HG03039 (cell line): Measurements from ENCODE around the gene ZC3H8.

Experiments
- ATAC-seq: cut with Tn5 transposase; IDR thresholded peaks from one replicate; pipeline ENCODE4 v1.9.1; 2021; ENCODE audit warnings: mild to moderate bottlenecking, moderate library complexity; ENCODE audit not compliant: unreplicated experiment

ZC3H8 gene

GRCh38 chr2:112195950-112196349 is 58.9 kb downstream of the ZC3H8 start:
- no peak for ATAC-seq

GRCh38 chr2:112195167-112195766 is 59.6 kb downstream of the ZC3H8 start:
- no peak for ATAC-seq

- no peak for ATAC-seq
These were observed 60.4 kb downstream of the ZC3H8 start for GRCh38 chr2:112194482-112194881.

- ATAC-seq, result no peak
These were observed 60.8 kb downstream of the ZC3H8 start for GRCh38 chr2:112194028-112194427.

- no peak for ATAC-seq
These were observed 65.8 kb downstream of the ZC3H8 start for GRCh38 chr2:112189001-112189556.

- ATAC-seq, result no peak
These were observed 66.8 kb downstream of the ZC3H8 start for GRCh38 chr2:112187805-112188596.

GRCh38 chr2:112187046-112187715 is 67.7 kb downstream of the ZC3H8 start:
- ATAC-seq, result no peak

GRCh38 chr2:112185131-112185530 is 69.7 kb downstream of the ZC3H8 start:
- ATAC-seq, result no peak

- no peak for ATAC-seq
These were observed 70.7 kb downstream of the ZC3H8 start for GRCh38 chr2:112184121-112184520.

- ATAC-seq, result no peak
These were observed 71.4 kb downstream of the ZC3H8 start for GRCh38 chr2:112183327-112184025.

GRCh38 chr2:112182581-112183034 is 72.2 kb downstream of the ZC3H8 start:
- ATAC-seq, result no peak

GRCh38 chr2:112181571-112182290 is 73.1 kb downstream of the ZC3H8 start:
- ATAC-seq, result no peak

- no peak for ATAC-seq
These were observed 78.8 kb downstream of the ZC3H8 start for GRCh38 chr2:112175958-112176573.

GRCh38 chr2:112175333-112175732 is 79.5 kb downstream of the ZC3H8 start:
- no peak for ATAC-seq

- ATAC-seq, result no peak
These were observed 80.5 kb downstream of the ZC3H8 start for GRCh38 chr2:112174383-112174782.

GRCh38 chr2:112173646-112174319 is 81.1 kb downstream of the ZC3H8 start:
- ATAC-seq, result no peak

- ATAC-seq, result no peak
These were observed 84.3 kb downstream of the ZC3H8 start for GRCh38 chr2:112170495-112170894.

- ATAC-seq, result no peak
These were observed 86.3 kb downstream of the ZC3H8 start for GRCh38 chr2:112168422-112169124.
